Stimulated activated naive B cell treated with anti-CD40 and anti-IgM and Interleukin-4, amounts not matched to agents 10 μg/mL and 1 μg/mL and 100 μg/mL, for 72 hours (primary cell): ENCODE measurements around the gene BCAT1.
"Not testable (repeated sequence)": the region's sequence is repeated elsewhere in the genome, so short reads cannot be mapped to it uniquely, and the experiment has no call there.

Experiments
- ATAC-seq, 2 donors: fragments of 150-1000 bp; cut with Tn5 transposase; replicated peaks; 2 replicates each; pipeline ENCODE4 v1.10.0; 2021; ENCODE audit warnings: moderate library complexity in 1 of 2
- DNase-seq: peaks from one replicate; pipeline ENCODE4 v3.0.0; 2021
- H3K27ac Mint-ChIP-seq: one replicate; pipeline ENCODE4 v1.8.0; 2022; ENCODE audit warnings: mild to moderate bottlenecking, mixed read lengths
- H3K27me3 Mint-ChIP-seq, 2 donors: one replicate each; pipeline ENCODE4 v1.8.0; 2022; ENCODE audit warnings: mixed read lengths in 2 of 2
- H3K36me3 Mint-ChIP-seq, 2 donors: one replicate each; pipeline ENCODE4 v1.8.0; 2022; ENCODE audit warnings: mixed read lengths in 2 of 2, mild to moderate bottlenecking in 1 of 2
- H3K4me1 Mint-ChIP-seq, 2 donors: one replicate each; pipeline ENCODE4 v1.8.0; 2022; ENCODE audit warnings: mixed read lengths in 2 of 2, mild to moderate bottlenecking in 1 of 2
- H3K4me3 Mint-ChIP-seq, 2 donors: one replicate each; pipeline ENCODE4 v1.8.0; 2022; ENCODE audit warnings: mild to moderate bottlenecking in 2 of 2, mixed read lengths in 2 of 2, moderate library complexity in 1 of 2
- H3K9me3 Mint-ChIP-seq, 2 donors: one replicate each; pipeline ENCODE4 v1.8.0; 2022; ENCODE audit warnings: mixed read lengths in 2 of 2, mild to moderate bottlenecking in 1 of 2

The BCAT1 gene

GRCh38 chr12:24928533-24929306, 20.2 kb downstream of the BCAT1 start:
- ATAC-seq, H3K36me3 Mint-ChIP-seq, H3K4me3 Mint-ChIP-seq, H3K9me3 Mint-ChIP-seq, DNase-seq, H3K27me3 Mint-ChIP-seq, H3K27ac Mint-ChIP-seq: not testable (repeated sequence)
- H3K4me1 Mint-ChIP-seq: peaks cover 29 to 31% of the 10 kb centered on the region in 2 donors

GRCh38 chr12:24928131-24928530, 20.8 kb downstream of the BCAT1 start:
- Mint-ChIP-seq H3K4me1 (peaks cover 29 to 31% of the 10 kb centered on the region in 2 donors), H3K4me3 (no peak overlapping the region), H3K36me3 (peaks cover 4 to 8% of the 10 kb centered on the region in 2 donors), H3K27ac (no peak overlapping the region), H3K9me3 (no peaks in the 10 kb centered on the region), H3K27me3 (no peaks in the 10 kb centered on the region)
- no peak for DNase-seq
- ATAC-seq: no peak

- H3K4me1 Mint-ChIP-seq: peaks cover 31 to 33% of the 10 kb centered on the region in 2 donors
- not testable (repeated sequence) for H3K27ac Mint-ChIP-seq, ATAC-seq, DNase-seq, H3K9me3 Mint-ChIP-seq, H3K27me3 Mint-ChIP-seq, H3K4me3 Mint-ChIP-seq
- H3K36me3 Mint-ChIP-seq: peaks cover 4 to 12% of the 10 kb centered on the region in 2 donors
Observed at GRCh38 chr12:24926080-24926479, 22.8 kb downstream of the BCAT1 start.

- no peak overlapping the region for H3K27ac Mint-ChIP-seq
- H3K36me3 Mint-ChIP-seq: peaks cover 4 to 7% of the 10 kb centered on the region in 2 donors
- ATAC-seq (no peak), DNase-seq (no peak)
- no peaks in the 10 kb centered on the region for H3K27me3 Mint-ChIP-seq
- H3K4me3 Mint-ChIP-seq: no peak overlapping the region
- H3K4me1 Mint-ChIP-seq: peaks cover 25 to 40% of the 10 kb centered on the region in 2 donors
- H3K9me3 Mint-ChIP-seq: no peaks in the 10 kb centered on the region
Observed at GRCh38 chr12:24922090-24922489, 26.8 kb downstream of the BCAT1 start.

- peaks cover 4 to 7% of the 10 kb centered on the region in 2 donors for H3K36me3 Mint-ChIP-seq
- DNase-seq (no peak), ATAC-seq (no peak)
- no peak overlapping the region for H3K4me3 Mint-ChIP-seq
- H3K9me3 Mint-ChIP-seq: no peaks in the 10 kb centered on the region
- H3K27me3 Mint-ChIP-seq: no peaks in the 10 kb centered on the region
- peaks cover 23 to 36% of the 10 kb centered on the region in 2 donors for H3K4me1 Mint-ChIP-seq
- no peak overlapping the region for H3K27ac Mint-ChIP-seq
Observed at GRCh38 chr12:24921251-24922038, 27.5 kb downstream of the BCAT1 start.

- no peak for ATAC-seq
- Mint-ChIP-seq H3K27me3 (no peaks in the 10 kb centered on the region), H3K27ac (no peak overlapping the region)
Observed at GRCh38 chr12:24920141-24920540, 28.8 kb downstream of the BCAT1 start.

GRCh38 chr12:24919346-24920001, 29.4 kb downstream of the BCAT1 start:
- Mint-ChIP-seq H3K4me3 (no peak overlapping the region), H3K27me3 (no peaks in the 10 kb centered on the region), H3K36me3 (peaks cover 0 to 7% of the 10 kb centered on the region in 2 donors), H3K9me3 (no peaks in the 10 kb centered on the region), H3K4me1 (peaks cover 23 to 36% of the 10 kb centered on the region in 2 donors), H3K27ac (no peak overlapping the region)
- peak; percentile 33 for DNase-seq
- ATAC-seq: peak; percentile 89 to 93

More at GRCh38 chr12:24920141-24920540, 28.8 kb downstream of the BCAT1 start:
- Mint-ChIP-seq H3K9me3 (no peaks in the 10 kb centered on the region), H3K36me3 (peaks cover 0 to 7% of the 10 kb centered on the region in 2 donors), H3K4me1 (peaks cover 23 to 36% of the 10 kb centered on the region in 2 donors), H3K4me3 (no peak overlapping the region)
- DNase-seq: no peak

GRCh38 chr12:24918596-24918995, 30.3 kb downstream of the BCAT1 start:
- no peak for DNase-seq
- Mint-ChIP-seq H3K27me3 (no peaks in the 10 kb centered on the region), H3K27ac (no peak overlapping the region), H3K4me1 (peaks cover 25 to 41% of the 10 kb centered on the region in 2 donors), H3K36me3 (peaks cover 2 to 10% of the 10 kb centered on the region in 2 donors), H3K9me3 (peaks cover 0 to 2% of the 10 kb centered on the region in 2 donors), H3K4me3 (no peak overlapping the region)
- no peak for ATAC-seq

GRCh38 chr12:24915501-24915900, 33.4 kb downstream of the BCAT1 start:
- Mint-ChIP-seq H3K27ac (no peak overlapping the region), H3K27me3 (no peaks in the 10 kb centered on the region), H3K4me1 (peaks cover 14 to 26% of the 10 kb centered on the region in 2 donors), H3K9me3 (peaks cover 0 to 3% of the 10 kb centered on the region in 2 donors), H3K36me3 (peaks cover 3 to 10% of the 10 kb centered on the region in 2 donors), H3K4me3 (no peak overlapping the region)
- ATAC-seq (no peak), DNase-seq (no peak)

GRCh38 chr12:24913953-24914352, 34.9 kb downstream of the BCAT1 start:
- peaks cover 8 to 13% of the 10 kb centered on the region in 2 donors for H3K4me1 Mint-ChIP-seq
- no peak overlapping the region for H3K27ac Mint-ChIP-seq
- no peak overlapping the region for H3K4me3 Mint-ChIP-seq
- H3K27me3 Mint-ChIP-seq: no peaks in the 10 kb centered on the region
- H3K9me3 Mint-ChIP-seq: peaks cover 0 to 3% of the 10 kb centered on the region in 2 donors
- no peak for ATAC-seq
- DNase-seq: no peak
- H3K36me3 Mint-ChIP-seq: peaks cover 3 to 13% of the 10 kb centered on the region in 2 donors

GRCh38 chr12:24913130-24913529, 35.8 kb downstream of the BCAT1 start:
- H3K4me3 Mint-ChIP-seq: no peak overlapping the region
- ATAC-seq (no peak), DNase-seq (no peak)
- H3K27ac Mint-ChIP-seq: no peak overlapping the region
- peaks cover 0 to 3% of the 10 kb centered on the region in 2 donors for H3K9me3 Mint-ChIP-seq
- H3K4me1 Mint-ChIP-seq: peaks cover 8 to 12% of the 10 kb centered on the region in 2 donors
- H3K27me3 Mint-ChIP-seq: no peaks in the 10 kb centered on the region
- H3K36me3 Mint-ChIP-seq: peaks cover 3 to 13% of the 10 kb centered on the region in 2 donors

- H3K27ac Mint-ChIP-seq: no peak overlapping the region
- no peak overlapping the region for H3K4me3 Mint-ChIP-seq
- H3K9me3 Mint-ChIP-seq: peaks cover 0 to 3% of the 10 kb centered on the region in 2 donors
- peaks cover 3 to 13% of the 10 kb centered on the region in 2 donors for H3K36me3 Mint-ChIP-seq
- H3K27me3 Mint-ChIP-seq: no peaks in the 10 kb centered on the region
- peaks cover 5 to 7% of the 10 kb centered on the region in 2 donors for H3K4me1 Mint-ChIP-seq
- no peak for ATAC-seq
- DNase-seq: no peak
Observed at GRCh38 chr12:24911271-24911791, 37.6 kb downstream of the BCAT1 start.

GRCh38 chr12:24910192-24910591, 38.7 kb downstream of the BCAT1 start:
- H3K9me3 Mint-ChIP-seq, H3K4me1 Mint-ChIP-seq, ATAC-seq, H3K27ac Mint-ChIP-seq, H3K4me3 Mint-ChIP-seq, DNase-seq, H3K27me3 Mint-ChIP-seq: not testable (repeated sequence)
- H3K36me3 Mint-ChIP-seq: peaks cover 3 to 13% of the 10 kb centered on the region in 2 donors

- peaks cover 5 to 7% of the 10 kb centered on the region in 2 donors for H3K4me1 Mint-ChIP-seq
- peaks cover 0 to 3% of the 10 kb centered on the region in 2 donors for H3K9me3 Mint-ChIP-seq
- H3K27me3 Mint-ChIP-seq: no peaks in the 10 kb centered on the region
- no peak overlapping the region for H3K4me3 Mint-ChIP-seq
- H3K36me3 Mint-ChIP-seq: peaks cover 3 to 13% of the 10 kb centered on the region in 2 donors
- ATAC-seq (no peak), DNase-seq (no peak)
- H3K27ac Mint-ChIP-seq: no peak overlapping the region
Observed at GRCh38 chr12:24909667-24910066, 39.2 kb downstream of the BCAT1 start.
